DND-41 (cell line): ENCODE results near the gene NEU3.

Source experiments
- EZH2 ChIP-seq: IDR thresholded peaks from 3 replicates; pipeline ENCODE4 v1.6.1; 2012; ENCODE audit warnings: borderline replicate concordance, low read depth, mild to moderate bottlenecking, moderate library complexity, low read length, inconsistent platforms; ENCODE audit not compliant: severe bottlenecking
- TF ChIP-seq, protein P1 (sequence below): IDR thresholded peaks from 2 replicates; pipeline ENCODE4 v1.5.1; 2012; ENCODE audit warnings: borderline replicate concordance, low read length, moderate library complexity, mild to moderate bottlenecking; ENCODE audit not compliant: poor library complexity, severe bottlenecking; ENCODE audit errors: extremely low read depth

DNA sequence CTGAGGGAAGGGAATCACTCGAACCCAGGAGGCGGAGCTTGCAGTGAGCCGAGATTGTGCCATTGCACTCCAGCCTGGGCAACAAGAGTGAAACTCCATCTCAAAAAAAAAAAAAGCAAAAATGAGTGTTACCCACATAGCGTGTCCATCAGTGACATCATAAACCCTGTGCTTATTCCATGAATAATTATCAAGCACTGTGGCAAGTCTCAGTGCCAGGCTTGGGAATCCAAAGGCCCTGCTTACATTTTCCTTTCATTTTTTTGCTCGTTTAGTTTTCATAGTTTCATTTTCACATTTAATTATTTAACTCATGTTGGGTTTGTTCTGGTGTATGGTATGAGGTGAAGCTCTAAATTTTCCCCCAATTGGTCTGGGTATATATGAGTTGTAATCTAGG lies 46.5 kb downstream of the NEU3 start:
- TF ChIP-seq, protein P1, sequence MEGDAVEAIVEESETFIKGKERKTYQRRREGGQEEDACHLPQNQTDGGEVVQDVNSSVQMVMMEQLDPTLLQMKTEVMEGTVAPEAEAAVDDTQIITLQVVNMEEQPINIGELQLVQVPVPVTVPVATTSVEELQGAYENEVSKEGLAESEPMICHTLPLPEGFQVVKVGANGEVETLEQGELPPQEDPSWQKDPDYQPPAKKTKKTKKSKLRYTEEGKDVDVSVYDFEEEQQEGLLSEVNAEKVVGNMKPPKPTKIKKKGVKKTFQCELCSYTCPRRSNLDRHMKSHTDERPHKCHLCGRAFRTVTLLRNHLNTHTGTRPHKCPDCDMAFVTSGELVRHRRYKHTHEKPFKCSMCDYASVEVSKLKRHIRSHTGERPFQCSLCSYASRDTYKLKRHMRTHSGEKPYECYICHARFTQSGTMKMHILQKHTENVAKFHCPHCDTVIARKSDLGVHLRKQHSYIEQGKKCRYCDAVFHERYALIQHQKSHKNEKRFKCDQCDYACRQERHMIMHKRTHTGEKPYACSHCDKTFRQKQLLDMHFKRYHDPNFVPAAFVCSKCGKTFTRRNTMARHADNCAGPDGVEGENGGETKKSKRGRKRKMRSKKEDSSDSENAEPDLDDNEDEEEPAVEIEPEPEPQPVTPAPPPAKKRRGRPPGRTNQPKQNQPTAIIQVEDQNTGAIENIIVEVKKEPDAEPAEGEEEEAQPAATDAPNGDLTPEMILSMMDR: no peak
- TF ChIP-seq EZH2: no peak
